ENCODE data around the gene WDTC1.

- TF ChIP-seq CTCF (IDR thresholded peaks at IDR 0.05; ENCODE audit: insufficient read depth, low read depth, low read length) (no peak), EZH2 (IDR thresholded peaks at IDR 0.05; ENCODE audit: insufficient read depth, low read length) (no peak)
Observed at GRCh38 chr1:27321813-27322568, 87.6 kb downstream of the WDTC1 start, which contains the start of gene TMEM222.
